Rectal smooth muscle tissue (tissue), 1 donor: ENCODE data around the gene TUT1.

ENCODE experiments used
- H3K27ac ChIP-seq: one replicate; pipeline ENCODE4 v1.7.0; 2013; ENCODE audit warnings: low read depth, low read length, inconsistent platforms
- H3K27me3 ChIP-seq: one replicate; pipeline ENCODE4 v1.7.0; 2013; ENCODE audit warnings: low read length; ENCODE audit not compliant: control insufficient read depth, insufficient read depth
- H3K36me3 ChIP-seq: one replicate; pipeline ENCODE4 v1.7.0; 2013; ENCODE audit warnings: low read length; ENCODE audit not compliant: control insufficient read depth, insufficient read depth
- H3K4me1 ChIP-seq: one replicate; pipeline ENCODE4 v1.7.0; 2013; ENCODE audit warnings: low read length; ENCODE audit not compliant: control insufficient read depth, insufficient read depth
- H3K4me3 ChIP-seq: one replicate; pipeline ENCODE4 v1.7.0; 2013; ENCODE audit warnings: low read length
- H3K9ac ChIP-seq: one replicate; pipeline ENCODE4 v1.7.0; 2013; ENCODE audit warnings: low read length

Gene TUT1

GRCh38 chr11:62611705-62612365, 20.5 kb upstream of the TUT1 start:
- H3K4me1 ChIP-seq, result peaks cover 10% of the 10 kb centered on the region
- H3K9ac ChIP-seq, result peak overlapping the region; percentile 88
- peaks cover 10% of the 10 kb centered on the region for H3K36me3 ChIP-seq
- peak overlapping the region; percentile 82 for H3K27ac ChIP-seq
- H3K27me3 ChIP-seq, result no peaks in the 10 kb centered on the region
- H3K4me3 ChIP-seq, result peak overlapping the region; percentile 74

GRCh38 chr11:62610814-62611704, 19.7 kb upstream of the TUT1 start:
- Histone ChIP-seq H3K4me1 (peaks cover 10% of the 10 kb centered on the region), H3K9ac (peak overlapping the region; percentile 88), H3K36me3 (peaks cover 4% of the 10 kb centered on the region), H3K27me3 (no peaks in the 10 kb centered on the region), H3K27ac (peak overlapping the region; percentile 82), H3K4me3 (peak overlapping the region; percentile 74)

- no peak overlapping the region for H3K4me3 ChIP-seq
- peaks cover 6% of the 10 kb centered on the region for H3K36me3 ChIP-seq
- peaks cover 10% of the 10 kb centered on the region for H3K4me1 ChIP-seq
- H3K27me3 ChIP-seq, result no peaks in the 10 kb centered on the region
- no peak overlapping the region for H3K27ac ChIP-seq
- H3K9ac ChIP-seq, result no peak overlapping the region
These were observed 19.1 kb upstream of the TUT1 start for GRCh38 chr11:62610403-62610802.

GRCh38 chr11:62608776-62609175, 17.5 kb upstream of the TUT1 start:
- H3K9ac ChIP-seq, result no peak overlapping the region
- H3K27ac ChIP-seq, result no peak overlapping the region
- H3K27me3 ChIP-seq, result no peaks in the 10 kb centered on the region
- H3K36me3 ChIP-seq, result peaks cover 8% of the 10 kb centered on the region
- peaks cover 10% of the 10 kb centered on the region for H3K4me1 ChIP-seq
- no peak overlapping the region for H3K4me3 ChIP-seq

GRCh38 chr11:62607714-62608113, 16.4 kb upstream of the TUT1 start:
- Histone ChIP-seq H3K9ac (no peak overlapping the region), H3K36me3 (peaks cover 8% of the 10 kb centered on the region), H3K4me1 (peaks cover 14% of the 10 kb centered on the region), H3K4me3 (no peak overlapping the region), H3K27ac (no peak overlapping the region), H3K27me3 (no peaks in the 10 kb centered on the region)

GRCh38 chr11:62605902-62606301, 14.6 kb upstream of the TUT1 start:
- Histone ChIP-seq H3K4me1 (peaks cover 8% of the 10 kb centered on the region), H3K4me3 (no peak overlapping the region), H3K27ac (no peak overlapping the region), H3K27me3 (no peaks in the 10 kb centered on the region), H3K9ac (no peak overlapping the region), H3K36me3 (peaks cover 8% of the 10 kb centered on the region)

- Histone ChIP-seq H3K4me1 (peaks cover 7% of the 10 kb centered on the region), H3K27me3 (no peaks in the 10 kb centered on the region), H3K4me3 (no peak overlapping the region), H3K27ac (no peak overlapping the region), H3K36me3 (peaks cover 7% of the 10 kb centered on the region), H3K9ac (no peak overlapping the region)
These were observed 14.1 kb upstream of the TUT1 start for GRCh38 chr11:62605467-62605866.

- Histone ChIP-seq H3K9ac (no peak overlapping the region), H3K4me1 (peaks cover 13% of the 10 kb centered on the region), H3K27me3 (no peaks in the 10 kb centered on the region), H3K36me3 (peaks cover 3% of the 10 kb centered on the region), H3K27ac (no peak overlapping the region), H3K4me3 (no peak overlapping the region)
These were observed 13.3 kb upstream of the TUT1 start for GRCh38 chr11:62604460-62605120.

GRCh38 chr11:62603776-62604299, 12.5 kb upstream of the TUT1 start:
- Histone ChIP-seq H3K27me3 (no peaks in the 10 kb centered on the region), H3K36me3 (peaks cover 3% of the 10 kb centered on the region), H3K9ac (no peak overlapping the region), H3K4me3 (no peak overlapping the region), H3K4me1 (peaks cover 21% of the 10 kb centered on the region), H3K27ac (no peak overlapping the region)

- Histone ChIP-seq H3K27me3 (no peaks in the 10 kb centered on the region), H3K36me3 (peaks cover 8% of the 10 kb centered on the region), H3K4me3 (peak overlapping the region; percentile 82), H3K27ac (peak overlapping the region; percentile 83), H3K4me1 (peaks cover 23% of the 10 kb centered on the region), H3K9ac (no peak overlapping the region)
These were observed 11.7 kb upstream of the TUT1 start for GRCh38 chr11:62603072-62603408.

- Histone ChIP-seq H3K4me3 (peak overlapping the region; percentile 82), H3K4me1 (peaks cover 23% of the 10 kb centered on the region), H3K27me3 (no peaks in the 10 kb centered on the region), H3K36me3 (peaks cover 13% of the 10 kb centered on the region), H3K27ac (peak overlapping the region; percentile 83), H3K9ac (peak overlapping the region; percentile 14)
These were observed 11.1 kb upstream of the TUT1 start for GRCh38 chr11:62602141-62603071.
